Fibroblast of the conjunctiva (primary cell): ENCODE measurements around the gene OAS3.

ENCODE experiments used
- DNase-seq: peaks from one replicate; pipeline ENCODE4 v3.0.0-alpha.2; 2010; ENCODE audit warnings: low read depth

Gene OAS3

DNA sequence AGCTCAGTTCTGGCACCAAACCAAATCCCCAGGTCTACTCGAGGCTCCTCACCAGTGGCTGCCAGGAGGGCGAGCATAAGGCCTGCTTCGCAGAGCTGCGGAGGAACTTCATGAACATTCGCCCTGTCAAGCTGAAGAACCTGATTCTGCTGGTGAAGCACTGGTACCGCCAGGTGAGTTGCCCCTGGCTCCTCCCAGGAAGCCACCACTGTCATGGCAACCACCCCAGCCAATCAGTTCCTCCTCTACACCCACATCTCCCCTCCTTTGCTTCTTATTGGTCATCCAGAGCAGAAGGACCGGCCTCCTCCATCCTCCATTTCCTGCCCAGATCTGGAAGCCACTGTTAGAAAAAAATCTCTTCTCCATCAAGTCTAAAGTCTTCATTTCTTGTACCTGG is 22.8 kb downstream of the OAS3 start:
- no peak for DNase-seq

DNA sequence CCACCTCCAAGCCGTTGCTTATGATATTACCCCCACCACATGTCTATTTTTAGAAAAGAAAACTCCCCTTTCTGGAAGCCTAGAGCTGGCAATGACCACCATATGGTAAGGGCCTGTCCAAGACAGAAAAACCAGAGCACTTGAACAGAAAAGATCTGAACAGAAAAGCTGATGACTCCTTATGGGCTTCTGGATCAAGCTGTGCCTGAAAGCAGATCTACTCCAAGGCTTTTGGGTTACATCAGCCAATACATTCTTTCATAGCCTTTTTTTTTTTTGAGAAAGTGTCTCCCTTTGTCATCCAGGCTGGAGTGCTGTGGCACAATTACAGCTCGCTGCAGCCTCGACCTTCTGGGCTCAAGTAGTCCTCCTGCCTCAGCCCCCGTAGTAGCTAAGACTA is 23.3 kb downstream of the OAS3 start:
- DNase-seq = no peak

DNA sequence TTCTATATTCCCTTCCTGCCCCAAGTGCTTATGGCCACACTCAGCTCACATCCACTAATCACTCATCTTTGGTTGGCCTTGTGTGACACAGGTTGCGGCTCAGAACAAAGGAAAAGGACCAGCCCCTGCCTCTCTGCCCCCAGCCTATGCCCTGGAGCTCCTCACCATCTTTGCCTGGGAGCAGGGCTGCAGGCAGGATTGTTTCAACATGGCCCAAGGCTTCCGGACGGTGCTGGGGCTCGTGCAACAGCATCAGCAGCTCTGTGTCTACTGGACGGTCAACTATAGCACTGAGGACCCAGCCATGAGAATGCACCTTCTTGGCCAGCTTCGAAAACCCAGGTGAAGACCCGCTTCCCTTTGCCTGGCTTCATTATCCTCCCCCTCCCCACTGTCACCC is 24.3 kb downstream of the OAS3 start:
- no peak for DNase-seq

DNA sequence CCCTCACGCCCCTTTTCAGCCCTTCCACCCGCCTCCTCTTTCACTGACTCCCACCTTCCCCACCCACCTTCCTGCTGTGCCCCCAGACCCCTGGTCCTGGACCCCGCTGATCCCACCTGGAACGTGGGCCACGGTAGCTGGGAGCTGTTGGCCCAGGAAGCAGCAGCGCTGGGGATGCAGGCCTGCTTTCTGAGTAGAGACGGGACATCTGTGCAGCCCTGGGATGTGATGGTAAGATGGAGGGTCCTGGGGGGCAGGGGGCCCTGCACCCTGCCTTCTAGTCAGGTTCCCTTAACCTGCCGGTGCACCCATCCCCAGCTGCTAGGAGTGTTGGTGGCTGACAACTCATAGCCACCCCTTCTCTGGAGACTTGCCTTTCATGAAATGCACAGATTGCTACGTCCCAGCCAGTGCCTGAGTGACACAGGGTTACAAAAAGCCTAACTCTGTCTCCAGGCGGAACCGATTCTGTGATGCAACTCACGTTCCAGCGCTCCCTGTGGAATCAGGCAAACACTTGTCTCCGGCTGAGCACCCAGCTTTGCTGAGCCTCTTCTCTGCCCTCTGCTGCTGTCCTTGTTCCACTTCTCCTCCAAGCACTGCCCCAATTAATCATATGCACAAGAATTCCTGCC is 25.1 kb downstream of the OAS3 start:
- DNase-seq = no peak

DNA sequence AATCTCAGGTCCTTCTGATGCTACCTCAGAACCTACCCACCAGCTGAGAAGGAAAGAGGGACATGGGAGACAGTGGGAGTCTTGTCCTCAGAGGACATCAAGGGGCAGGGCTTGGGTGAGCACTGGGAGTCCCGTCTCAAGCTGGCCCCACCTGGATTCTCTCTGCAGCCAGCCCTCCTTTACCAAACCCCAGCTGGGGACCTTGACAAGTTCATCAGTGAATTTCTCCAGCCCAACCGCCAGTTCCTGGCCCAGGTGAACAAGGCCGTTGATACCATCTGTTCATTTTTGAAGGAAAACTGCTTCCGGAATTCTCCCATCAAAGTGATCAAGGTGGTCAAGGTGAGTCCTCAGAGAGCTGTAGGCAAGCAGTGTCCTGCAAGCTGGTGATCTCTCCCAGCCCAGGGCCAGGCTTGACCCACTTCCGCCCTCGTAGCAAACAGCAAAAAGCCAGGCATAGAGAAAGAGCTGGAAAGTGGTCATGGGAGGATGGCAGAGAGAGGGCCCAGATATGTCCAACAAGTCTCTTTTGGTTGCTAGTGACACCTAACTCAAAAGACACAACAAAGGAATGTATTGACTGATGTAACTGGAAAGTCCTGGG is 25.9 kb downstream of the OAS3 start:
- no peak for DNase-seq

DNA sequence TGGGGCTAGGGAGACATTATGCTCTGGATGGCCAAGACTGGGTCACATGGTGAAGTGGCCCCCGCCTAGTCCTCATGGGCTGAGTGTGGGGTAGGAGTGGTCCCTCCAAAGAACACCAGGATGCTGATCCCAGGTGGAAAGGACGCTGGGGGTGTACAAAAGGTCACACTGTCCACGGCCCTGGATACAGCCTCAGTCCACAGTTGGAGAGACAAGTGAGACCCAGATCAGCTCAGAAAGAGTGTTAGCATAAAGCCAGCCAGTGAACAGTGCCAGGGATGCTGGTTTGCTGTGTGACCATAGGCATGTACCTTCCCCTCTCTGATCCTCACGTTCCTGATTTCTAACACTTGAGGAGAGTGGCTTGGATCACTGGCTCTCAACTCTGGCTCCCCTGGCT is 26.6 kb downstream of the OAS3 start:
- no peak for DNase-seq

DNA sequence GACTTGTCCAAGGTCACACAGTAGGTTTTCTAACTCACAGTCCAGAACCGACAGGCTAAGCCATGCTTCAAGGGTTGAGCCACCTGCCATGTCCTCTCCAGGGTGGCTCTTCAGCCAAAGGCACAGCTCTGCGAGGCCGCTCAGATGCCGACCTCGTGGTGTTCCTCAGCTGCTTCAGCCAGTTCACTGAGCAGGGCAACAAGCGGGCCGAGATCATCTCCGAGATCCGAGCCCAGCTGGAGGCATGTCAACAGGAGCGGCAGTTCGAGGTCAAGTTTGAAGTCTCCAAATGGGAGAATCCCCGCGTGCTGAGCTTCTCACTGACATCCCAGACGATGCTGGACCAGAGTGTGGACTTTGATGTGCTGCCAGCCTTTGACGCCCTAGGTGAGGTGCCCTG is 27.4 kb downstream of the OAS3 start:
- no peak for DNase-seq

DNA sequence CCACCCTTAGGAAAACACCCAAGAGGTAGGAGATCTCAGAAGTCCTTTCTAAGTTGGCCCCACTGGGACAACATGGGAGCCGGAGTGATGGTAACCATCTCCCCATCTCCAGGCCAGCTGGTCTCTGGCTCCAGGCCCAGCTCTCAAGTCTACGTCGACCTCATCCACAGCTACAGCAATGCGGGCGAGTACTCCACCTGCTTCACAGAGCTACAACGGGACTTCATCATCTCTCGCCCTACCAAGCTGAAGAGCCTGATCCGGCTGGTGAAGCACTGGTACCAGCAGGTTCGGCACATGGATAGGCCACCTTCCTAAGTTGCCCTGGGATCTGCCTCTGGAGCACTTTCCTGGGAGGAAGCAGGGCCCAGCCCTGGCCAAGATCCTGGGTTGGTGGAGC is 29.0 kb downstream of the OAS3 start:
- no peak for DNase-seq

DNA sequence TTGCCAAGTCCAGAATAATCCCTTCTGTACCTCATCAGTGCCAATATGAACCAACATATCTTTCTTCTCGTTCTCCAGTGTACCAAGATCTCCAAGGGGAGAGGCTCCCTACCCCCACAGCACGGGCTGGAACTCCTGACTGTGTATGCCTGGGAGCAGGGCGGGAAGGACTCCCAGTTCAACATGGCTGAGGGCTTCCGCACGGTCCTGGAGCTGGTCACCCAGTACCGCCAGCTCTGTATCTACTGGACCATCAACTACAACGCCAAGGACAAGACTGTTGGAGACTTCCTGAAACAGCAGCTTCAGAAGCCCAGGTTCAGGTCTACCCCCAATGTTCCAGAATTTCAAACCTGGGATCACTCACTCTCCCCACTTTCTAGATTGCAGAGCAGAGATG is 29.6 kb downstream of the OAS3 start:
- DNase-seq = no peak

DNA sequence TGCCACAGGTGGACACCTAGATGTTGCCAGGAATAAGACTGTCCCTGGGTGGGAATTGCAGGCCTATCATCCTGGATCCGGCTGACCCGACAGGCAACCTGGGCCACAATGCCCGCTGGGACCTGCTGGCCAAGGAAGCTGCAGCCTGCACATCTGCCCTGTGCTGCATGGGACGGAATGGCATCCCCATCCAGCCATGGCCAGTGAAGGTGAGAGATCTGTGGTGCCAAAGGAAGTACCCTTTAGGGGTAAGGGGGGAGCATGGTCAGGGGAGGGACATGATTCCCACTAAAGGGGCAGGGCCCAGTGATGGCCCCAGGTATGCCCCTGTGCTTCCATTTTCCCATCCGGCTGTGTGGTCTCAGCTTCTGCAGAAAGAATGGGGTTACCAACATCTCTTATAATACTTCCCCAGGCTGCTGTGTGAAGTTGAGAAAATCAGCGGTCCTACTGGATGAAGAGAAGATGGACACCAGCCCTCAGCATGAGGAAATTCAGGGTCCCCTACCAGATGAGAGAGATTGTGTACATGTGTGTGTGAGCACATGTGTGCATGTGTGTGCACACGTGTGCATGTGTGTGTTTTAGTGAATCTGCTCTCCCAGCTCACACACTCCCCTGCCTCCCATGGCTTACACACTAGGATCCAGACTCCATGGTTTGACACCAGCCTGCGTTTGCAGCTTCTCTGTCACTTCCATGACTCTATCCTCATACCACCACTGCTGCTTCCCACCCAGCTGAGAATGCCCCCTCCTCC is 31.5 kb downstream of the OAS3 start:
- DNase-seq = no peak

DNA sequence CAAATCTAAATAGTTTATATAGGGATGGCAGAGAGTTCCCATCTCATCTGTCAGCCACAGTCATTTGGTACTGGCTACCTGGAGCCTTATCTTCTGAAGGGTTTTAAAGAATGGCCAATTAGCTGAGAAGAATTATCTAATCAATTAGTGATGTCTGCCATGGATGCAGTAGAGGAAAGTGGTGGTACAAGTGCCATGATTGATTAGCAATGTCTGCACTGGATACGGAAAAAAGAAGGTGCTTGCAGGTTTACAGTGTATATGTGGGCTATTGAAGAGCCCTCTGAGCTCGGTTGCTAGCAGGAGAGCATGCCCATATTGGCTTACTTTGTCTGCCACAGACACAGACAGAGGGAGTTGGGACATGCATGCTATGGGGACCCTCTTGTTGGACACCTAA is 32.1 kb downstream of the OAS3 start:
- DNase-seq = no peak

DNA sequence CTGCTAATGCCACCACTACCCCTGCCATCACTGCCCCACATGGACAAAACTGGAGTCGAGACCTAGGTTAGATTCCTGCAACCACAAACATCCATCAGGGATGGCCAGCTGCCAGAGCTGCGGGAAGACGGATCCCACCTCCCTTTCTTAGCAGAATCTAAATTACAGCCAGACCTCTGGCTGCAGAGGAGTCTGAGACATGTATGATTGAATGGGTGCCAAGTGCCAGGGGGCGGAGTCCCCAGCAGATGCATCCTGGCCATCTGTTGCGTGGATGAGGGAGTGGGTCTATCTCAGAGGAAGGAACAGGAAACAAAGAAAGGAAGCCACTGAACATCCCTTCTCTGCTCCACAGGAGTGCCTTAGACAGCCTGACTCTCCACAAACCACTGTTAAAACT is 33.0 kb downstream of the OAS3 start:
- DNase-seq = no peak

DNA sequence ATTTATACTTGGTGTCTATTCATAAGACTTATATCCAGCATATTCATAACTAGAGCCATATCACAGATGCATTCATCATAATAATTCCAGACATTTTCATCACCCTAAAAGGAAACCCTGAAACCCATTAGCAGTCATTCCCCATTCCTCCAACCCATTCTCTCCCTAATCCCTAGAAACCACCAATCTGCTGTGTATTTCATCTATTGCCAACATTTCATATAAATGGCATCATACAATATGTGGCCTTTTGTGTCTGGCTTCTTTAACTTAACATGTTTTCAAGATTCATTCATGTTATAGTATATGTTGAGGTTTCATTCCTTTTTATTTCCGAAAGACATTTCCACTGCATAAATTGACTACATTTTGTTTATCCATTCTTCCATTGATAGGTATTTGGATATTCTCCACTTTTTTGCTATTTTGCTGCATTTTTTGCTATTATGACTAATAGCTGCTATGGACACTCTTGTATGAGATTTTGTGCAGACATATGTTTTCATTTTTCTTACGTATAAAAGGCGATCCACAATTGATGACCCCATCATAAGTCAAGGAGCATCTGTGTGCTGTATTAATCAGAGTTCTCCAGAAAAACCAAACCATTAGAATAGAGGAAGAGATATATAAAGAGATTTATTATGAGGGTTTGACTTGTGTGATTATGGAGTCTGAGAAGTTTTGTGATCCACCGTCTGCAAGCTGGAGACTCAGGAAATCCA is 34.9 kb downstream of the OAS3 start:
- DNase-seq = no peak

DNA sequence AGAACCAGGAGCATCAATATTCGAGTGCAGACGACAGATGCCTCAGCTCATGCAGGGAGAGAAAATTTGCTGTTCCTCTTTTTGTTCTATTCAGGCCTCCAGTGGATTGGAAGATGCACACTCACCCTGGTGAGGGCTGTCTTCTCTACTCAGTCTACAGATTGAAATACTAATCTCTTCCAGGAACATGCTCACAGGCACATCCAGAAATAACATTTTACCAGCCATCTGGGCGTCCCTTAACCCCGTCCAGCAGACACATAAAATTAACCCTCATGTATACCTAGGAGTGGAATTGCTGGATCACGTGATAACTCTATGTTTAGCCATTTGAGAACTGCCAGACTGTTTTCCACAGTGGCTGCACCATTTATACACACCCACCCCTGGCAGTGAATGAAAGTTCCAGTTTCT is 35.6 kb downstream of the OAS3 start:
- DNase-seq = no peak

DNA sequence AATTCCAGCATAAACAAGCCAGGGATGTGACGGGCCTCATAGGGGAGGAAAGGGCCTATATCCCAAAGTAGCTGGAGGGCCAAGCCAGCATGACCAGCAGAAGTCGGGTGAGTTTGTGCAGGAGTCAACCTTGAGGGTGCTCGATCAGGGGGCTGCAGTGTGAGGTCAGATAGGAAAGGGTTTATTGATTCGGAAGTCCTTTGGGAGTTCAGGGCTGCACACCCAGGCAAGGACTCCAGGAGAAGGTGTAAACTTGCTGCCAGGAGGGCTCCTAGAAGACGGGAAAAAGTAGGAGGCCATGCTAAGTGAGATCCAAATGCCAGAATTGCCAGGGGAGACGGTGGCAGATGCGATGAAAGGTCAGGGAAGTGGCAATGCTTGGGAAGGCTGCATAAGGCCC is 36.6 kb downstream of the OAS3 start:
- DNase-seq = no peak

DNA sequence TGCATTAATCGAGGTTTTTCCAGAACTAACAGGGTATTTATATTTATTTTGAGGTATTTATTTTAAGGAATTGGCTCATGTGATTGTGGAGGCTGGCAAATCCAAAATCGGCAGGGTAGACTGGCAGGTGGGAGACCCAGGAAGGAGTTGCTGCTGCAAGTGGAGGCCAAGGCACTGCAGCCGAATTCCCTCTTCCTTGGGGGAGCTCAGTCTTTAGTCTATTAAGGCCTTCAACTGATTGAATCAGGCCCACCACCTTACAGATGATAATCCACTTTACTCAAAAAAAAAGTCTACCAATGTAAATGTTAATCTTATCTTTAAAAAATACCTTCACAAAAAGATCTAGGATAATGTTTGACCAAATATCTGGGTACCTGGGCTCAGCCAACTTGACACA is 38.9 kb downstream of the OAS3 start:
- no peak for DNase-seq

DNA sequence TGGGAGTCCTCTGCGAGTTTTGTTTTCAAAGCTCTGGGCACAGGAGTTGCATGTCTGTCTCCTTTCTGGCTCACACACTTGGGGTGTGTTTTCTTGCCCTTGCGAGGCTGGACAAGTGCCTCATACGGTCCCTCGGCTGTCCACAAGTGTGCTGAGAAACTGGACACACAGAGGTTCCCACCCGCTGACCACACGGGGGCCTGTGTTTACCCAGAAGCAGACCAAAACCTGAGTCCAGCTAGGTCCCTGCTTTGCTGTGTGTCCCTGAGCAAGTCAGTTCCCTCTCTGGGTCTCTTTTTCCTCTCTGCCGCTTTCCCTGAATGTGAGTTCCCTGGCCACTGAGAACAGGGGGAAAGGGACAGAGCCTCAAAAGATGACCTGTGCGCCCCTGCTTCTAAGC is 39.4 kb downstream of the OAS3 start:
- no peak for DNase-seq

DNA sequence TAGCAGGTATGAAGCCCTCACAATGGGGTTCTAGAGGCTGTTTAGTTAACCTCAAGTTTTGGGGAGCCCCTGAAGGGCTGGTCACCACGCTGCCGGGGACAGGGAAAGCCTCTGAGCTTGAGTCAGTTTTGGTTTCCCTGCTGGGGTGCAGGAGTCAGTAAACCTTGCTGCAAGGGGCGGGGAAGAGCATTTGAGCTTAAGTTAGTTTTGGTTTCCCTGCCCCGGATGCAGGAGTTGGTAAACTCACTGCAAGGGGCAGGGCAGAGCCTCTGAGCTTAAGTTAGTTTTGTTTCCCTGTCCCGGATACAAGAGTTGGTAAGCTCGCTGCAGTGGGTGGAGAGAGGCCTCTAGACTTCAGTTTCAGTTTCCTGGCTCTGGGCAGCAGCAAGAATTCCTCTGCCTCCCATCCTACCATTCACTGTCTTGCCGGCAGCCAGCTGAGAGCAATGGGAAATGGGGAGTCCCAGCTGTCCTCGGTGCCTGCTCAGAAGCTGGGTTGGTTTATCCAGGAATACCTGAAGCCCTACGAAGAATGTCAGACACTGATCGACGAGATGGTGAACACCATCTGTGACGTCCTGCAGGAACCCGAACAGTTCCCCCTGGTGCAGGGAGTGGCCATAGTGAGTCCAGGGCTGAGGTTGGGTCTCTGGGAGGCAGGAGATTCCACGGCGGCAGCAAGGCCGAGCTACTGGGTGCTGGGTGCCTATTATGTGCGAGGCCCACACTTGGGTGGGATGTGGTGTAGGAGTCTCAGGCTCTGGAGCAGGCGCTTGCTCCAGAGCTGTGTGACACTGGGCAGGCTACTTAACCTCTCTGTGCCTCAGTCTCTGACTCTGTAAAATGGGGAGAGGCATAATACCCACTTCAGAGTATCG is 40.1 kb downstream of the OAS3 start, which contains the start of gene OAS2:
Gene OAS2, plus strand, starts transcription at position 357 of the 878 bp plus-strand sequence. Its CDS starts 90 bp downstream, at position 447.
- peak; percentile 29 for DNase-seq

DNA sequence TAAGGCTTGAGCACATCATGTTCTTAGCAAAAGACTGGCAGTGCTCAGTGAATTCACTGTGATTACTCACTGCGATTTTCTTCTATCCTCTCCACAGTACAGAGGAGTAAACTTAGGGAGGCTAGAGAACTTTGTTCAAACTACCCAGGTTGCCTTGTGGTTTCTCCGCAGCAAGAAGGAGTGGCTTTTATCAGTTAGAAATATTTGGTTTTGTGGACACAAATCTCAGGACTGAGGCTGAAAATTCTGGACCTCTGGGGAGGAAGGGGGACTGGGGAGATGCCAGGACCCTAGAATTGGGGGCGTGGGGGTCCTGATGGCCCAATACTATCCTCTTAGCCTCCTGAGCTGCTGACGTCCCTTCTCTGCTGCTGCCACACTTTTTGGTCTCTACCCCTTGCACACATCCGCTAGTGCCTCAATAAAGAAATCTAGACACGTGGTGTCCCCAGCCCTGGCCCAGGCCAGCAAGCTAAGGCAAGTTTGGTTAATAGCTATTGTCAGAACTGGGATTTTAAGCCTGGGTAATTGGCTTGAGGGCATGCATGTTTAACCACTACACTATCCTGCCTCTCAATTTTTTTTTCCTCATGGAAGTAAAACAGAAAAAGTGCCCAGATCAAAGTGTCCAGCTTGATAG is 40.9 kb downstream of the OAS3 start:
- no peak for DNase-seq

DNA sequence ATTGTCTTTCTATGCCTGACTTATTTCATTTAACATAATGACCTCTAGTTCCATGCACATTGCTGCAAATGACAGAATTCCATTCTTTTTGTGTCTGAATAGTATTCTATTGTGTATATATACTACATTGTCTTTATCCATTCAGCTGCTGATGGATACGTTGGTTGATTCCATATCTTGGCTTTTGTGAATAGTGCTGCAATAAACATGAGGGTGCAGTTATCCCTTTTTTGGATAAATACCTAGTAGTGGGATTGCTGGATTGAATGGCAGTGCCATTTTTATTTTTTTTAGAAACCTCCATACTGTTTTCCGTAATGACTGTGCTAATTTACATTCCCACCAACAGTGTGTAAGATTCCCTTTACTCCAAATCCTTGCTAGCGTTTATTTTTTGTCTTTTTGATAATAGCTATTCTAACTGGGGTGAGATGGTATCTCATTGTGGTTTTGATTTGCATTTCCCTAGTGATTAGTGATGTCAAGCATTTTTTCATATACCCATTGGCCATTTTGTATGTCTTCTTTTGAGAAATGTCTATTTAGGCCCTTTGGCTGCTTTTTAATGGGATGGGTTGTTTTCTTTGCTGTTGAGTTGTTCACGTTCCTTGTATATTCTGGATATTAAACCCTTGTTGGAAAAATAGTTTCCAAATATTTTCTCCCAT is 42.4 kb downstream of the OAS3 start:
- DNase-seq = no peak
